Measurements from ENCODE around the gene TSHZ2. TPM values are rescaled to one million over a fixed set of nuclear protein-coding genes. Genes with fewer than 3 reads are reported as not detected.
A peak's percentile ranks its signal among the peaks of the same experiment; 100 is the strongest.

TSHZ2 gene, protein sequence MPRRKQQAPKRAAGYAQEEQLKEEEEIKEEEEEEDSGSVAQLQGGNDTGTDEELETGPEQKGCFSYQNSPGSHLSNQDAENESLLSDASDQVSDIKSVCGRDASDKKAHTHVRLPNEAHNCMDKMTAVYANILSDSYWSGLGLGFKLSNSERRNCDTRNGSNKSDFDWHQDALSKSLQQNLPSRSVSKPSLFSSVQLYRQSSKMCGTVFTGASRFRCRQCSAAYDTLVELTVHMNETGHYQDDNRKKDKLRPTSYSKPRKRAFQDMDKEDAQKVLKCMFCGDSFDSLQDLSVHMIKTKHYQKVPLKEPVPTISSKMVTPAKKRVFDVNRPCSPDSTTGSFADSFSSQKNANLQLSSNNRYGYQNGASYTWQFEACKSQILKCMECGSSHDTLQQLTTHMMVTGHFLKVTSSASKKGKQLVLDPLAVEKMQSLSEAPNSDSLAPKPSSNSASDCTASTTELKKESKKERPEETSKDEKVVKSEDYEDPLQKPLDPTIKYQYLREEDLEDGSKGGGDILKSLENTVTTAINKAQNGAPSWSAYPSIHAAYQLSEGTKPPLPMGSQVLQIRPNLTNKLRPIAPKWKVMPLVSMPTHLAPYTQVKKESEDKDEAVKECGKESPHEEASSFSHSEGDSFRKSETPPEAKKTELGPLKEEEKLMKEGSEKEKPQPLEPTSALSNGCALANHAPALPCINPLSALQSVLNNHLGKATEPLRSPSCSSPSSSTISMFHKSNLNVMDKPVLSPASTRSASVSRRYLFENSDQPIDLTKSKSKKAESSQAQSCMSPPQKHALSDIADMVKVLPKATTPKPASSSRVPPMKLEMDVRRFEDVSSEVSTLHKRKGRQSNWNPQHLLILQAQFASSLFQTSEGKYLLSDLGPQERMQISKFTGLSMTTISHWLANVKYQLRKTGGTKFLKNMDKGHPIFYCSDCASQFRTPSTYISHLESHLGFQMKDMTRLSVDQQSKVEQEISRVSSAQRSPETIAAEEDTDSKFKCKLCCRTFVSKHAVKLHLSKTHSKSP (N-terminal part only)
- total RNA-seq: under 1 TPM; 0.38 to 0.54 TPM

DNA sequence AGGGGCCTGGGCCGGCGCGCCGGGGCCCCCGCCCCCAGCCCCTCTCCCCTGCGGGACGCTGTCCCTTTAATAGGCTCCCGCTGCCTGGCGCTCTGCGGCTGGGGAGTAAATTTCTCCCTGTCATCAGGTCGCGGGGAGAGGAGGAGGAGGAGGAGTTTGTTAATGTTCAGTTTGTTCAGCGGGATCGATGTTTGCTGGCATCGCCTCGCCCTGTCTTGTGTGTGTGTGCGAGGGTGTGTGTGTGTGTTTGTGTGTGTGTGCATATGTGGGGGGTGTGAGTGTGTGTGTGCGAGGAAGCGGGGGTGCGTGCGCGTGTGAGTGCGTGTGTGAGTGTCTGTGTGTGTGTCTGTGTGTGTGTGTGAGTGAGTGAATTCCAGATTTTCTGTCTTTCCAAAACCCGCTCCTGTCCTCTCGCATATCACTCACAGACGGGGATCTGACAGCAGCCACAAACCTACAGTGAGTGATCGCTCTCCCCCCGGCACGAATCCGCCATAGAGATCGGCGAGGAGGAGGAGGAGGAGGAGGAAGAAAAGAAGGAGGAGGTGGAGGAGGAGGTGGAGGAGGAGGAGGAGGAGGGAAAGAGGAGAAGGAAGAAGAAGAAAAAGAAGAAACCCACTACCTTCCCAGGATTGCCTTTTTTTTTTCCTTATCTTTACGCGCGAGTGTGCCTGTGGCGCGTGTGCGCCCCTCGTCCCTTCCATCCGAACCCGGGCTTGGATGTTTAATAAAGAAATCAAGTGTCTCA, at the start of gene TSHZ2:
Gene TSHZ2 (plus strand): TSS at position 169 of the 748 bp plus-strand sequence. CDS start 936 bp downstream, outside the sequence.
- Mint-ChIP-seq H3K27me3 (peaks cover 37% of the 10 kb centered on the region), H3K9me3 (no peaks in the 10 kb centered on the region), H3K27ac (peak within 1 kb of the TSS; percentile 59), H3K4me1 (ENCODE audit: low read depth) (peaks cover 19% of the 10 kb centered on the region), H3K4me3 (peak within 1 kb of the TSS; percentile 82), H3K36me3 (ENCODE audit: low read depth) (no peaks in the 10 kb centered on the region)
- ChIA-PET POLR2A (no interaction called here), CTCF (no interaction called here)
- ATAC-seq (peak; percentile 42), DNase-seq (peak; percentile 26)
- TF ChIP-seq, protein P1, sequence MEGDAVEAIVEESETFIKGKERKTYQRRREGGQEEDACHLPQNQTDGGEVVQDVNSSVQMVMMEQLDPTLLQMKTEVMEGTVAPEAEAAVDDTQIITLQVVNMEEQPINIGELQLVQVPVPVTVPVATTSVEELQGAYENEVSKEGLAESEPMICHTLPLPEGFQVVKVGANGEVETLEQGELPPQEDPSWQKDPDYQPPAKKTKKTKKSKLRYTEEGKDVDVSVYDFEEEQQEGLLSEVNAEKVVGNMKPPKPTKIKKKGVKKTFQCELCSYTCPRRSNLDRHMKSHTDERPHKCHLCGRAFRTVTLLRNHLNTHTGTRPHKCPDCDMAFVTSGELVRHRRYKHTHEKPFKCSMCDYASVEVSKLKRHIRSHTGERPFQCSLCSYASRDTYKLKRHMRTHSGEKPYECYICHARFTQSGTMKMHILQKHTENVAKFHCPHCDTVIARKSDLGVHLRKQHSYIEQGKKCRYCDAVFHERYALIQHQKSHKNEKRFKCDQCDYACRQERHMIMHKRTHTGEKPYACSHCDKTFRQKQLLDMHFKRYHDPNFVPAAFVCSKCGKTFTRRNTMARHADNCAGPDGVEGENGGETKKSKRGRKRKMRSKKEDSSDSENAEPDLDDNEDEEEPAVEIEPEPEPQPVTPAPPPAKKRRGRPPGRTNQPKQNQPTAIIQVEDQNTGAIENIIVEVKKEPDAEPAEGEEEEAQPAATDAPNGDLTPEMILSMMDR (IDR thresholded peaks at IDR 0.05): no peak
- intact Hi-C loops (cut with micrococcal nuclease): no loop called here

DNA sequence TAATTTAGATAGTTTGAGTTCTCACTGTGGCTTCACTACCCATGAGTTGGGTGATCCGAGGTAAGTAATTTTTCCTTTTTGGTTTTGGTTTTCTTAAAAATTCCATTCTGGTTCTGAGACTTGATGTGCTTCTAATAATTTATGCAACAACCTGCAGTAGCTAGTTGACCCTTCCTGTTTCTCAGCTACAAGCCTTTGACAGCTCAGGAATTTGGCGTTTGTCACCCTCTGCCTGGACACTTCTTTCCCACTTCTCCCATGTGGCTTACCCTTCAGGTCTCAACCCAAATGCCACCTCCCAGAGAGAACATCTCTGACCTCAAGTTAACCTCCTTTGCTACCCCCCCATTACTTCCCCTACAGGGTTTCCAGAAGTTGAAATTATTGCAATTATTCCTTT, 49.7 kb upstream of the TSHZ2 start:
- intact Hi-C loops (cut with micrococcal nuclease): no loop called here
- TF ChIP-seq, protein P1 (IDR thresholded peaks at IDR 0.05): no peak
- Mint-ChIP-seq H3K4me1 (ENCODE audit: low read depth) (peaks cover 2% of the 10 kb centered on the region), H3K27ac (no peak overlapping the region), H3K27me3 (peaks cover 6% of the 10 kb centered on the region), H3K36me3 (ENCODE audit: low read depth) (no peaks in the 10 kb centered on the region), H3K9me3 (no peaks in the 10 kb centered on the region), H3K4me3 (no peak overlapping the region)
- ATAC-seq (no peak), DNase-seq (no peak)
- POLR2A ChIA-PET: no interaction called here
- CTCF ChIA-PET: no interaction called here

DNA sequence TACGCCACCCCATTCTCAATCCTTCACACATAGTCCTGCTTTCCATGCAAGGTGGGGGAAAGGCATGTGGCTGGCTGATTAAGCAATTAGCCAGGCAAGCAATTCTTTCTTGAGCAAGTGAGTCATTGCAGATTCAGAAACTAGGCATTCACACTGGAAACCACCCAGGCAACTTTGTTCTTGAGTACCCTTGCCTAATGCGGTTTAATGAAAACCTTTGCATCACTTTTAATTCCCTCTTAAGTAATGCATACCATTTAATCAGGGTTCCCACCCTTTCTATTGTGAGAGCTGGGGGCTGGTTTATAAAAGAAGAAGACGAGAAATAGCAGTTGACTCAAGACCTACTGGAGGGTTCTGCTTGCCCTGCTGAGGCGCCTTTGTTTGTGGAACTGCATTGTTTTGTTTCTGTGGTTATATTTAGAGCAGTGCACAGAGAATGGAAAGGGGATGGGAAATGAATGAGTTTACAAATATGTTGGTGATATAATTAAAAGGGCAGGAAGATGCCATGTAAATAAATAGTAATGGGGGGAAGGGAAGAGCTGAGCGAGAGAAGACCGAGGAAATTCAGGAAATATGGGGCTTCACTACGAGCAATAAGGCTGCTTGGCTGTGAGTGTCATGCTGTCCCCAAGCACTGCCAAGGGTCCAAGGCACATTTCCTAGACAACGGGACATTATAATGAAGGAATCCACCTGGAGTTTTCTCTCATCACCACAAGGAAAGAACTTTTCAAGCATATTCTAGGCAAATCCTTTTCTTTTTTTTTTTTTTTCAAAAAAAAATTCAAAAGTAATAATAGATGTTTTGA, 48.8 kb upstream of the TSHZ2 start:
- TF ChIP-seq, protein P1 (IDR thresholded peaks at IDR 0.05): no peak
- Mint-ChIP-seq H3K36me3 (ENCODE audit: low read depth) (no peaks in the 10 kb centered on the region), H3K4me1 (ENCODE audit: low read depth) (peaks cover 2% of the 10 kb centered on the region), H3K4me3 (no peak overlapping the region), H3K27ac (no peak overlapping the region), H3K9me3 (no peaks in the 10 kb centered on the region), H3K27me3 (peaks cover 6% of the 10 kb centered on the region)
- intact Hi-C loops (cut with micrococcal nuclease): no loop called here
- CTCF ChIA-PET: no interaction called here
- POLR2A ChIA-PET: no interaction called here
- no peak for ATAC-seq
- DNase-seq: no peak

DNA sequence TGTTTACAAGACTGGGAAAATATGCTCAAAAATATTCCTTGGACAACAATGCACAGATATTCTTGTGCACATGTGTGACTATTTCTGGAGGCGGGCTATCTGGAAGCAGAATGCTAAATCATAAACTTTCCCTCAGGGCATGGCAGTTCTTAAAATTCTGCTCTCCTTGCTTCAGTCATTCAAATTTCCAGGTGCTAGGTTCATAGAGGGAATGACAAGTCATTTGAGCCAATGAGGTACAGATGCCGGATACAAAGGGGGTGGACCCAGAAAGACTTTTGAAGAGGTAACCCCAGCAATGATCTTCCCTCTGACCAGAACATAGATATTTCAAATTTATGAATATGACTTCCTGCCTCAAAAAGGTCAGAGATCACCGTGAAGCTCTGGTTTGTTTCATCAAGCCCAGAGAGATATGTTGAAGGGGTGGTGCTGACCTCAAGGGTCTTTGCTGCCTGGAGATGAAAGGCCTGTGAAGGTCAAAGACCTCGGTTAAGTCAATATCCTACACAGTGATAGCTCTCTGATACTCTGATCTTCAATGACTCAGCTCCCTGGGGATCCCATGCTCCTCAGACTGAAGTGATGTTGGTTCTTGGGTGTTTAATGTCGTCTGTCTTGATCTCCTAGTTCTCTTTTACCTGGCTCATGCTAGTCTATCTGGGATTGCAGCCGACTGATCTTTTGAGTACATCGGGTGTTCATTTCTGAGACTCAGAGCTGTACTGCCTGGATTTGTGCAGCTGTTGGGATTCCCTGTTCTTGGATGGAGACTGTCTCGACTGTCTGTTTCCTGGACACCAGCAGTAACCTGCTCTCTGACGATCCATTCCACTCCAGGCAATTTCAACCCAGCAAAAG, 47.5 kb upstream of the TSHZ2 start:
- Mint-ChIP-seq H3K27me3 (peaks cover 6% of the 10 kb centered on the region), H3K9me3 (no peaks in the 10 kb centered on the region), H3K27ac (no peak overlapping the region), H3K36me3 (ENCODE audit: low read depth) (no peaks in the 10 kb centered on the region), H3K4me1 (ENCODE audit: low read depth) (peaks cover 2% of the 10 kb centered on the region), H3K4me3 (no peak overlapping the region)
- POLR2A ChIA-PET: no interaction called here
- ATAC-seq (no peak), DNase-seq (no peak)
- TF ChIP-seq, protein P1 (IDR thresholded peaks at IDR 0.05): no peak
- CTCF ChIA-PET: no interaction called here
- intact Hi-C loops (cut with micrococcal nuclease): no loop called here
